GM23338 (cell line): ENCODE measurements around the gene FAF2. TPM values are rescaled to one million over a fixed set of nuclear protein-coding genes. Genes with fewer than 3 reads are reported as not detected.

Source experiments
- ATAC-seq: fragments of 200-7000 bp; cut with Tn5 transposase; 3 replicates; pipeline ENCODE4 v1.9.1; 2020
- DNase-seq: peaks from one replicate; pipeline ENCODE4 v3.0.0-alpha.2; 2015; ENCODE audit warnings: low spot score
- H2AFZ ChIP-seq: fragments of 200-600 bp; sonication (generic); 2 replicates; pipeline ENCODE4 v1.8.0; 2016; ENCODE audit warnings: antibody characterized with exemption, mild to moderate bottlenecking, moderate library complexity
- H3F3A ChIP-seq: fragments of 200-600 bp; sonication (generic); replicated peaks from 2 replicates; pipeline ENCODE4 v1.8.0; 2017; ENCODE audit warnings: antibody characterized with exemption, mixed run types, low read depth
- H3K27ac ChIP-seq: fragments of 200-600 bp; sonication (generic); 2 replicates; pipeline ENCODE4 v1.6.1; 2016; ENCODE audit warnings: low read depth
- H3K27me3 ChIP-seq: fragments of 200-600 bp; sonication (generic); 2 replicates; pipeline ENCODE4 v1.8.0; 2016; ENCODE audit warnings: mild to moderate bottlenecking, mixed run types, moderate library complexity; ENCODE audit not compliant: insufficient read depth
- H3K36me3 ChIP-seq: fragments of 200-600 bp; sonication (generic); 2 replicates; pipeline ENCODE4 v1.8.0; 2016; ENCODE audit warnings: mild to moderate bottlenecking; ENCODE audit not compliant: insufficient read depth
- H3K4me1 ChIP-seq: fragments of 200-600 bp; sonication (generic); 2 replicates; pipeline ENCODE4 v1.8.0; 2016; ENCODE audit warnings: mild to moderate bottlenecking, moderate library complexity; ENCODE audit not compliant: insufficient read depth
- H3K4me2 ChIP-seq: fragments of 200-600 bp; sonication (generic); 2 replicates; pipeline ENCODE4 v1.7.1; 2017; ENCODE audit warnings: mixed run types
- H3K4me3 ChIP-seq: fragments of 200-600 bp; sonication (generic); 2 replicates; pipeline ENCODE4 v1.6.1; 2016; ENCODE audit warnings: mixed run types
- H3K79me2 ChIP-seq: fragments of 200-600 bp; sonication (generic); replicated peaks from 2 replicates; pipeline ENCODE4 v1.8.0; 2017; ENCODE audit warnings: mild to moderate bottlenecking; ENCODE audit not compliant: insufficient read depth
- H3K9me2 ChIP-seq: fragments of 200-600 bp; sonication (generic); 2 replicates; pipeline ENCODE4 v1.8.0; 2017; ENCODE audit not compliant: insufficient read depth
- H4K20me1 ChIP-seq: fragments of 200-600 bp; sonication (generic); replicated peaks from 2 replicates; pipeline ENCODE4 v1.8.0; 2017; ENCODE audit warnings: mild to moderate bottlenecking; ENCODE audit not compliant: insufficient read depth
- H3K27ac Mint-ChIP-seq: 2 replicates; pipeline ENCODE4 v1.8.0; 2020; ENCODE audit warnings: inconsistent platforms, mild to moderate bottlenecking, moderate library complexity, mixed read lengths
- H3K27me3 Mint-ChIP-seq: 3 replicates; pipeline ENCODE4 v1.8.0; 2022; ENCODE audit warnings: low read depth, mild to moderate bottlenecking, moderate library complexity, mixed read lengths, inconsistent platforms; ENCODE audit not compliant: insufficient read depth, poor library complexity
- H3K36me3 Mint-ChIP-seq: 3 replicates; pipeline ENCODE4 v1.8.0; 2021; ENCODE audit warnings: low read depth, mild to moderate bottlenecking, inconsistent platforms, moderate library complexity, mixed read lengths
- H3K4me1 Mint-ChIP-seq: 3 replicates; pipeline ENCODE4 v1.8.0; 2020; ENCODE audit warnings: mild to moderate bottlenecking, inconsistent platforms, mixed read lengths
- H3K4me3 Mint-ChIP-seq: 3 replicates; pipeline ENCODE4 v1.8.0; 2021; ENCODE audit warnings: moderate library complexity, mild to moderate bottlenecking, inconsistent platforms, mixed read lengths
- H3K9me3 Mint-ChIP-seq: 3 replicates; pipeline ENCODE4 v1.8.0; 2020; ENCODE audit warnings: moderate library complexity, mild to moderate bottlenecking, inconsistent platforms, mixed read lengths
- ETS1 ChIP-seq: IDR thresholded peaks from 2 replicates; pipeline ENCODE4 v1.6.1; 2016; ENCODE audit warnings: antibody characterized with exemption
- EZH2phosphoT487 ChIP-seq: fragments of 200-600 bp; sonication (generic); IDR thresholded peaks from one replicate; pipeline ENCODE4 v1.8.1; 2018; ENCODE audit warnings: antibody characterized with exemption; ENCODE audit not compliant: unreplicated experiment
- NANOG ChIP-seq: IDR thresholded peaks from 2 replicates; pipeline ENCODE4 v1.6.1; 2016; ENCODE audit warnings: antibody characterized with exemption, borderline replicate concordance
- ZNF331 ChIP-seq: fragments of 250-450 bp; sonication (Bioruptor Pico); IDR thresholded peaks from 2 replicates; pipeline ENCODE4 v1.5.0; 2020; ENCODE audit warnings: low read depth, mild to moderate bottlenecking, moderate library complexity
- polyA plus RNA-seq: library from polyadenylated mRNA; unstranded; fragments of >200 nt; fragmentation: Nextera tagmentation; extraction: Ambion mirVana; gene quantifications from 2 replicates; pipeline ENCODE4 v1.2.1, GENCODE V29; 2016
- total RNA-seq: library from RNA; depleted of rRNA; stranded (reverse); fragments of >200 nt; shearing (Covaris generic); gene quantifications from 2 replicates; pipeline ENCODE4 v1.2.3, GENCODE V29; 2014
- TF ChIP-seq, protein P1 (sequence below): fragments of 250-450 bp; sonication (Bioruptor Pico); IDR thresholded peaks from 2 replicates; pipeline ENCODE4 v1.5.0; 2020; ENCODE audit warnings: mild to moderate bottlenecking, moderate library complexity

FAF2 gene
- total and polyA plus RNA-seq, 2 experiments from 2014 or later = 32.8 to 37.6 TPM

DNA sequence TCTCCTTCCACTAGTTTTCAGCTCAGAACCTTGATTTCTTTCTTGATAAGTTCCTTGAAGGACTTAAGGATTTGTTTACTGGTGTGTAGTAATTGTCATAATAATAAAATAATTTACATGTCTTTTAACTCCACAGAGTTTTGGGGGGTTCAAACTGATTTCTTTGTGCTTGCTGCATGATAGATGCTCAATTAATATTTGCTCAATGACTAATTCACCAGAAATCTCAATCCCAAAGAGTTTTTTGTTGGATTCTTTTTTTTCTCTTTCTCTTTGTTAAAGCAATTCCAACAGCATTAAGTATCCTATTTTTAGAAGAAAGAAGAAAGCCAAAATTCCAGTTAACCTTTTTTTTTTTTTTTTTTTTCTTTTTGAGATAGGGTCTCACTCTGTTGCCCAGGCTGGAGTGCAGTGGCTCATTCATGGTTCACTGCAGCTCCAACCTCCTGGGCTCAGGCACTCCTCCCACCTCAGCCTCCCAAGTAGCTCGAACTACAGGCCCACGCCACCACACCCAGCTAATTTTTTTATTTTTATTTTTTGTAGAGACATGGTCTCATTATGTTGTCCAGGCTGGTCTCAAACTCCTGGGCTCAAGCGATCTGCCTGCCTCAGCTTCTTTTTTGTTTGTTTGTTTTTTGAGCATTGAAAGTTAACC, 10.8 kb downstream of the FAF2 start:
- H3K4me3 Mint-ChIP-seq = no peak overlapping the region

More for the DNA sequence above, 10.8 kb downstream of the FAF2 start:
- H3K9me3 Mint-ChIP-seq = no peaks in the 10 kb centered on the region; the same call in 2 of the 3 replicates
- ATAC-seq = no peak
- H3K27me3 Mint-ChIP-seq = peaks cover 3% of the 10 kb centered on the region
- H3K4me1 Mint-ChIP-seq = no peaks in the 10 kb centered on the region
- no peaks in the 10 kb centered on the region for H3K4me1 ChIP-seq
- H2AFZ ChIP-seq = no peak overlapping the region
- no peak overlapping the region for H3K4me2 ChIP-seq
- DNase-seq = no peak
- H3K27ac Mint-ChIP-seq = no peak overlapping the region
- peaks cover 45% of the 10 kb centered on the region for H4K20me1 ChIP-seq
- H3K27ac ChIP-seq = no peak overlapping the region
- TF ChIP-seq, protein P1, sequence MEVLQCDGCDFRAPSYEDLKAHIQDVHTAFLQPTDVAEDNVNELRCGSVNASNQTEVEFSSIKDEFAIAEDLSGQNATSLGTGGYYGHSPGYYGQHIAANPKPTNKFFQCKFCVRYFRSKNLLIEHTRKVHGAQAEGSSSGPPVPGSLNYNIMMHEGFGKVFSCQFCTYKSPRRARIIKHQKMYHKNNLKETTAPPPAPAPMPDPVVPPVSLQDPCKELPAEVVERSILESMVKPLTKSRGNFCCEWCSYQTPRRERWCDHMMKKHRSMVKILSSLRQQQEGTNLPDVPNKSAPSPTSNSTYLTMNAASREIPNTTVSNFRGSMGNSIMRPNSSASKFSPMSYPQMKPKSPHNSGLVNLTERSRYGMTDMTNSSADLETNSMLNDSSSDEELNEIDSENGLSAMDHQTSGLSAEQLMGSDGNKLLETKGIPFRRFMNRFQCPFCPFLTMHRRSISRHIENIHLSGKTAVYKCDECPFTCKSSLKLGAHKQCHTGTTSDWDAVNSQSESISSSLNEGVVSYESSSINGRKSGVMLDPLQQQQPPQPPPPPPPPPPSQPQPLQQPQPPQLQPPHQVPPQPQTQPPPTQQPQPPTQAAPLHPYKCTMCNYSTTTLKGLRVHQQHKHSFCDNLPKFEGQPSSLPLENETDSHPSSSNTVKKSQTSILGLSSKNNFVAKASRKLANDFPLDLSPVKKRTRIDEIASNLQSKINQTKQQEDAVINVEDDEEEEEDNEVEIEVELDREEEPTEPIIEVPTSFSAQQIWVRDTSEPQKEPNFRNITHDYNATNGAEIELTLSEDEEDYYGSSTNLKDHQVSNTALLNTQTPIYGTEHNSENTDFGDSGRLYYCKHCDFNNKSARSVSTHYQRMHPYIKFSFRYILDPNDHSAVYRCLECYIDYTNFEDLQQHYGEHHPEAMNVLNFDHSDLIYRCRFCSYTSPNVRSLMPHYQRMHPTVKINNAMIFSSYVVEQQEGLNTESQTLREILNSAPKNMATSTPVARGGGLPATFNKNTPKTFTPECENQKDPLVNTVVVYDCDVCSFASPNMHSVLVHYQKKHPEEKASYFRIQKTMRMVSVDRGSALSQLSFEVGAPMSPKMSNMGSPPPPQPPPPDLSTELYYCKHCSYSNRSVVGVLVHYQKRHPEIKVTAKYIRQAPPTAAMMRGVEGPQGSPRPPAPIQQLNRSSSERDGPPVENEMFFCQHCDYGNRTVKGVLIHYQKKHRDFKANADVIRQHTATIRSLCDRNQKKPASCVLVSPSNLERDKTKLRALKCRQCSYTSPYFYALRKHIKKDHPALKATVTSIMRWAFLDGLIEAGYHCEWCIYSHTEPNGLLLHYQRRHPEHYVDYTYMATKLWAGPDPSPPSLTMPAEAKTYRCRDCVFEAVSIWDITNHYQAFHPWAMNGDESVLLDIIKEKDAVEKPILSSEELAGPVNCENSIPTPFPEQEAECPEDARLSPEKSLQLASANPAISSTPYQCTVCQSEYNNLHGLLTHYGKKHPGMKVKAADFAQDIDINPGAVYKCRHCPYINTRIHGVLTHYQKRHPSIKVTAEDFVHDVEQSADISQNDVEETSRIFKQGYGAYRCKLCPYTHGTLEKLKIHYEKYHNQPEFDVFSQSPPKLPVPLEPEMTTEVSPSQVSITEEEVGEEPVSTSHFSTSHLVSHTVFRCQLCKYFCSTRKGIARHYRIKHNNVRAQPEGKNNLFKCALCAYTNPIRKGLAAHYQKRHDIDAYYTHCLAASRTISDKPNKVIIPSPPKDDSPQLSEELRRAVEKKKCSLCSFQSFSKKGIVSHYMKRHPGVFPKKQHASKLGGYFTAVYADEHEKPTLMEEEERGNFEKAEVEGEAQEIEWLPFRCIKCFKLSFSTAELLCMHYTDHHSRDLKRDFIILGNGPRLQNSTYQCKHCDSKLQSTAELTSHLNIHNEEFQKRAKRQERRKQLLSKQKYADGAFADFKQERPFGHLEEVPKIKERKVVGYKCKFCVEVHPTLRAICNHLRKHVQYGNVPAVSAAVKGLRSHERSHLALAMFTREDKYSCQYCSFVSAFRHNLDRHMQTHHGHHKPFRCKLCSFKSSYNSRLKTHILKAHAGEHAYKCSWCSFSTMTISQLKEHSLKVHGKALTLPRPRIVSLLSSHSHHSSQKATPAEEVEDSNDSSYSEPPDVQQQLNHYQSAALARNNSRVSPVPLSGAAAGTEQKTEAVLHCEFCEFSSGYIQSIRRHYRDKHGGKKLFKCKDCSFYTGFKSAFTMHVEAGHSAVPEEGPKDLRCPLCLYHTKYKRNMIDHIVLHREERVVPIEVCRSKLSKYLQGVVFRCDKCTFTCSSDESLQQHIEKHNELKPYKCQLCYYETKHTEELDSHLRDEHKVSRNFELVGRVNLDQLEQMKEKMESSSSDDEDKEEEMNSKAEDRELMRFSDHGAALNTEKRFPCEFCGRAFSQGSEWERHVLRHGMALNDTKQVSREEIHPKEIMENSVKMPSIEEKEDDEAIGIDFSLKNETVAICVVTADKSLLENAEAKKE = no peak
- no peak for TF ChIP-seq NANOG
- TF ChIP-seq ZNF331 = no peak
- no peak for TF ChIP-seq ETS1
- no peak for TF ChIP-seq EZH2phosphoT487
- no peaks in the 10 kb centered on the region for H3K27me3 ChIP-seq
- peaks cover 7% of the 10 kb centered on the region for H3K36me3 Mint-ChIP-seq
- H3K4me3 ChIP-seq = no peak overlapping the region
- H3K79me2 ChIP-seq = peaks cover 97% of the 10 kb centered on the region
- no peaks in the 10 kb centered on the region; the same call in 1 of the 2 replicates for H3K36me3 ChIP-seq
- H3K9me2 ChIP-seq = no peaks in the 10 kb centered on the region
- no peaks in the 10 kb centered on the region; the same call in 1 of the 2 replicates for H3F3A ChIP-seq
